ENCODE measurements around the gene CCDC187.

- TF ChIP-seq NFIC (IDR thresholded peaks at IDR 0.05; ENCODE audit: low read length), result no peak
- no peak for TF ChIP-seq BRF2 (CRISPR knock-in tag; IDR thresholded peaks at IDR 0.05)
- no peak for TF ChIP-seq CTCF (CRISPR knock-in tag; IDR thresholded peaks at IDR 0.05)
- TF ChIP-seq HDAC6 (IDR thresholded peaks at IDR 0.05; ENCODE audit: low read depth, low read length), result no peak
- no peak for TF ChIP-seq EHMT2 (IDR thresholded peaks at IDR 0.05; ENCODE audit: borderline replicate concordance, low read depth, low read length)
Observed at GRCh38 chr9:136241542-136241941, 62.4 kb downstream of the CCDC187 start.
